Body of pancreas (tissue), 4 donors: ENCODE results near the gene ZNF423.

Source experiments
- POLR2A ChIP-seq, 3 donors: fragments of 450-650 bp; IDR thresholded peaks; one replicate each; pipeline ENCODE4 v1.6.1; 2016; ENCODE audit warnings: antibody characterized with exemption in 3 of 3, mild to moderate bottlenecking in 2 of 3
- TF ChIP-seq, protein P1 (sequence below), 7 experiments: fragments of 450-650 bp in 4 of 7; fragments of 200-600 bp in 3 of 7; sonication (generic) in 3 of 7; IDR thresholded peaks; one replicate each; pipeline ENCODE4 v1.5.1; 2016 to 2019; ENCODE audit warnings: antibody characterized with exemption in 7 of 7

GRCh38 chr16:49679095-49679494 lies 176.8 kb downstream of the ZNF423 start:
- TF ChIP-seq, protein P1, sequence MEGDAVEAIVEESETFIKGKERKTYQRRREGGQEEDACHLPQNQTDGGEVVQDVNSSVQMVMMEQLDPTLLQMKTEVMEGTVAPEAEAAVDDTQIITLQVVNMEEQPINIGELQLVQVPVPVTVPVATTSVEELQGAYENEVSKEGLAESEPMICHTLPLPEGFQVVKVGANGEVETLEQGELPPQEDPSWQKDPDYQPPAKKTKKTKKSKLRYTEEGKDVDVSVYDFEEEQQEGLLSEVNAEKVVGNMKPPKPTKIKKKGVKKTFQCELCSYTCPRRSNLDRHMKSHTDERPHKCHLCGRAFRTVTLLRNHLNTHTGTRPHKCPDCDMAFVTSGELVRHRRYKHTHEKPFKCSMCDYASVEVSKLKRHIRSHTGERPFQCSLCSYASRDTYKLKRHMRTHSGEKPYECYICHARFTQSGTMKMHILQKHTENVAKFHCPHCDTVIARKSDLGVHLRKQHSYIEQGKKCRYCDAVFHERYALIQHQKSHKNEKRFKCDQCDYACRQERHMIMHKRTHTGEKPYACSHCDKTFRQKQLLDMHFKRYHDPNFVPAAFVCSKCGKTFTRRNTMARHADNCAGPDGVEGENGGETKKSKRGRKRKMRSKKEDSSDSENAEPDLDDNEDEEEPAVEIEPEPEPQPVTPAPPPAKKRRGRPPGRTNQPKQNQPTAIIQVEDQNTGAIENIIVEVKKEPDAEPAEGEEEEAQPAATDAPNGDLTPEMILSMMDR (IDR thresholded peaks at IDR 0.05): no peak
- no peak for TF ChIP-seq POLR2A (IDR thresholded peaks at IDR 0.05)
